Activated T-cell treated with anti-CD3 and anti-CD28 coated beads, Interleukin-2, amount 50 U/mL, for 1 hour (primary cell): ENCODE results near the gene AP5S1.
"Not testable (repeated sequence)": the region's sequence is repeated elsewhere in the genome, so short reads cannot be mapped to it uniquely, and the experiment has no call there.

Source experiments
- DNase-seq: peaks from one replicate; pipeline ENCODE4 v3.0.0-alpha.2; 2020

The AP5S1 gene, protein sequence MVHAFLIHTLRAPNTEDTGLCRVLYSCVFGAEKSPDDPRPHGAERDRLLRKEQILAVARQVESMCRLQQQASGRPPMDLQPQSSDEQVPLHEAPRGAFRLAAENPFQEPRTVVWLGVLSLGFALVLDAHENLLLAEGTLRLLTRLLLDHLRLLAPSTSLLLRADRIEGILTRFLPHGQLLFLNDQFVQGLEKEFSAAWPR

DNA sequence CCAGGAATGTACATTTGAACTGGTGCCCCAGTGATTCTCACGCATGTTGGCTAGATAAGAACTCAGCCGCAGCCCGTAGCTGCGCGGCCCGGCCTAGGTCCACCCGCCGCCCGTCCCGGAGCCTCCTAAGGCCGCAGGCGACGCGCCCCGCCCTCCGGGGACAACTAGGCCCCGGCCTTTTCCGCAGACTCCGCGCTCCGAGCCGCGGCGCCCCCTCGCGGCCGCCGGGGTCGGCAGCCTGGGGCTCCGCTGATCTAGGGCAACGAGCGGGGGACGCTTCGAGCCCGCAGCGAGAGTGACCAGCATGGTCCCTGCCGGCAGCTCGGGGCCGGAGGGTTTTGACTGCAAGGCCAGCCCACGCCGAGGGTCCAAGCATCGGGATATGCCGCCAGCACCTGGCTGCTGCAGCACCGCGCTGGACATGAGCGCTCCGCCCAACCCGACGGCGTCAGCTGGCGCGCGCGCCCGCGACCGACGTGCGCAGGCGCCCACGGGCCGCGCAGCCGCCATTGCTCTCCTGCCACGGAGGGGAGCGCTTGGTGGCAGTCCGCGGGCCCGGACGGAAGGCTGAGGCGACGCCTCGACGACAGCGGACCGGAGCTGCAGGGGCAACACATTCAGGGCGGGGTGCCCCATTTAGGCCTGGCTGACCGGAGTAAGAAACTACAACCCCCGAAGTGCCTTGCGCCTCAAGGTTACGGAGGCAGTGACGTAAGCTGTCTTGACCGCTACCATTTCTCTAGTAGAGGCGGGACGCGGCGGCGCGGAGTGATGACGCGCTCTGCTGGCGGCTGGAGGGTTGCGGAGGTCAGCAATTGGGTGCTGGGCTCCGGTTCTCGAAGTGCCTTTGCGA lies at the start of gene AP5S1:
Gene AP5S1 (plus strand): TSS at position 500 of the 853 bp plus-strand sequence. CDS start 1,571 bp downstream, outside the sequence.
- DNase-seq: peak; percentile 93

GRCh38 chr20:3771552-3772058 lies 48.7 kb upstream of the AP5S1 start:
- no peak for DNase-seq

DNA sequence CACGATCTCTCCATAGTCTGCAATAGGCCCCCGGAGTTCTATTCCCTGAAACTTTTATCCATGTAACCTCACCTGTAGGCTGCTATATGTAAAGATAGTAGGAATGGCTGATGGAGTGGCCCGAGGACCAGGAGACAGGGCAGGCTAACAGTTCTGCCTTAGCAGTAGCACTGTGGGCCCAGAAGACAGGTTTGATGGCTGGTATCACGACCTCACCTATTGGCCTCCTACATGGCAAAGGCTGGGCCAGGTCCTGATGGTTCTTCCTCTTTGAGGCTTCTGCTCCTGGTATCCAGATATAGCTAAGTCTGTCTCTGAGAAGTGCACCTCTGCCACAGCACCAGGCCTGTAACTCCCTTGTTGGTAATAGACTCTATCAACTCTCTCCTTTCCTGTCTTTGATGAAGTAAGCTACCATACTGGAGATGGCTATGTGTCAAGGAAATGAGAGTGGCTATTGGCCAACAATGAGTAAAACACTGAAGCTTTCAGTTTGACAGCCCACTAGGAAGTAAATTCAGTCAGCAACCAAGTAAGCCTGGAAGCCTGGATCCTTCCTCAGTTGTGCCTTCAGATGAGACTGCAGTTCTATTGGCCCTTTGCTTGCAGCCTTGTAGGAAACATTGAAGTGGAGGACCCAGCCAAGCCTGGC lies 44.8 kb upstream of the AP5S1 start:
- DNase-seq: no peak

DNA sequence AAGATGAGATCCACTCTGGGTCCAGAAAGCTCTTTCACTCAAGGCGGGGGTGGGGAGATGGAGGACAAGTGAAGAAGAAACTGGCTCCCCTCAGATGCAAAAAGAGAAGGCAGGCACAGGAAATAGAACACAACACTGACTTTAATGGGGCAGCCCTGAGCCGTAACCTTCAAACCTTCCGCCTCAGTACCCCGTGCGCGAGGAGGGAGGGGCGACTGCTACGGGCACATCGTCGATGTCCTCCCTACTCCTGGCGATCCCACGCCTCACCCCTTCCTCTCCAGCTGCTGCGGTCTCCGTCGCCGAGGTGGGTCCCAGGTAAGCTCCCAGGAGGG lies 43.0 kb upstream of the AP5S1 start:
- DNase-seq: no peak

GRCh38 chr20:3777716-3778629 lies 42.4 kb upstream of the AP5S1 start:
- DNase-seq: peak; percentile 66

DNA sequence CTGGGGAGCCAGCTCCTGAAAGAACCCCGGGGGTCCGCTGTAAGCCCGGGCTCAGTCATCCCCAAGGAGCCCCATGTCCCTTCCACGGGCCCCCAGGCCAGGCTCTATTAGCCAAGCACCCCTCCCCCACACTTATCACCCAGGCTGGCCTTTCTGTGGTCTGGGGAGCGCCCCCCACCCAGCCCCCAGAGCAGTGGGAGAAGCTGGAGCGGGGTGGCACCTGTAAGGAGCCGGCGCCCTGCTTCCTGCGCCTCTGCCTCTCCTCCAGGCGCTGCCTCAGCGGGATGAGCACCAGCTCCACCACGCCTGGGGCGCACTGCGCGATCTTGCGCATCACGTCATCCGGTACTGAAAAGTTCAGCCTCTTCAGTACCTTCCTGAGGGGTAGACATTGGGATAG lies 41.4 kb upstream of the AP5S1 start:
- no peak for DNase-seq

DNA sequence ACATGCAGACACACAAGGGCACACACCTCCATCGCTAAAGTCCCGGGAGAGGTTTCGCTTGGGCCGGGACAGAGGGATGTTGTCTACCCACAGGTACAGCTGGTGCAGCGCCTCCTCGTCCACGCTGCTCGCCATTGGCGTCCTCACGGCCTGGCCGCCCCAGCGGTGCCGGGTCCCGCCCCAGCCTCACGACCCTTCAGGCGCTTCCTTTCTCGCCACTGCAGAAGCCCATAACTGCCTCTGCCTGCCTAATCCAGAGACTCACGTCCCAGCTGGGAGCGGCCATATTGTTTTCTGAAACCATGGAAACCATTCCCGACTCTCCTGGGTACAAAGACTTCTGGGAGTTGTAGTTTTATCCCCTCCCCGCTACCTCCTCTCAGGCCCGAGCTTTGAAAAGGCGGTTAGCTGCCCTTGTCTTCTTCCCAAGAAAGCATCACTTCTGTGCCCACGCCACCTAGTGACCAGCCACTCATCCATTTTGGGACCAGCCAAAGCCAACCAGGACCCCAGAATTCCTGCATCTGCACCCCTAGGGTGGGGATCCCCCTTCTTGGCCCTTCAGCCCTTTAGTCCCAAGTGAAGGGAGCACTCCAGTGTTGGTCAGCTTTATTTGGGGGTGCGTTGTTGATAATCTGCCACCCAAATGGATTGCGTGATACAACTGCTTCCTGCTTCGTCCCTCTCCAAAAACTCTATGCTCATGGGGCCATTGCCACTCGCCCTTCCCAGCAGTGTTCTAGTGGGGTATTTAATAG lies 39.0 kb upstream of the AP5S1 start, which contains the start of gene SPEF1:
Gene SPEF1 (minus strand): TSS at position 296 of the 758 bp plus-strand sequence. CDS start 161 bp downstream, at position 135.
- peak; percentile 47 for DNase-seq

DNA sequence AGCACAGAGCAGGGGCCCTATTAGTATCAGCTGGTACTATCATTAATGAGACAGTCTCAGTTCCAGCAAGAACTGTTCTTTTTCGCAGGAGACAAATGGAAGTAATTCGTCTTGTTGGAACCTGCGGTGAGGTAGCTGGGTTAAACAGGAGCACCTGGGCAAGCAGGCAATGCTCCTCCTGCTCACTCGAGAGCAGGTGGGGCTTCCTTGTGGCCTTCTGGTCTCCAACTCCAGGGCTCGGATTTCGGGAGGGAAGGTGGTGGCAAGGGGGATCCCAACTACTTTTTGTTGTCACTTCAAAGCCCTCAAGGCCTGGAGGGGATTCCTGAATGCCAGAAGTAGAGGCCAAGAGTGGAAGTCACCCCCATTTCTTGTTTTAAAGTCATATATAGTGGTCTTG lies 37.8 kb upstream of the AP5S1 start:
- no peak for DNase-seq

DNA sequence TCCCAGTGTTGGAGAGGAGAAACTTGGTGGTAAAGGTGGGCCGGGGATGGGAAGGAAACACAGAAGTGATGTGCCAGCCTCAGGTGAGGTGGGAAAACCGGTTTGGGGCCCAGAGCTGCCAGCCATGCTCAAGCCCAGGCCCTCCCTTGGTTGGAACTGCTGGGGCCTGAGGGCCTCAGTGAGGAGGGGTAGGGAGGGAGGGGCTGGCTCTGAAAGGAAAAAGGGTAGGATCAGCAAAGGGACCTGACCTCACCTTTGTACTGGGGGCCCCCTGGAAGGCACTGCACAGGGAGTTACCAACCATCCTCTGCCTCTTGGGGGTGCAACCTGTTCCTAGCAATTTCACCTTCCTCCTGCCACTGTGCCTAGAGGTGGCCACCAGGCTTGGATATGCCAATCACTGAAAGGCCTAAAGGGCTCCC lies 37.3 kb upstream of the AP5S1 start:
- DNase-seq: no peak

- DNase-seq: no peak
Observed at GRCh38 chr20:3783511-3784195, 36.7 kb upstream of the AP5S1 start.

GRCh38 chr20:3784216-3784853 lies 36.0 kb upstream of the AP5S1 start:
- no peak for DNase-seq

GRCh38 chr20:3784863-3785239 lies 35.5 kb upstream of the AP5S1 start:
- DNase-seq: no peak

GRCh38 chr20:3785240-3786125 lies 34.9 kb upstream of the AP5S1 start:
- DNase-seq: no peak

DNA sequence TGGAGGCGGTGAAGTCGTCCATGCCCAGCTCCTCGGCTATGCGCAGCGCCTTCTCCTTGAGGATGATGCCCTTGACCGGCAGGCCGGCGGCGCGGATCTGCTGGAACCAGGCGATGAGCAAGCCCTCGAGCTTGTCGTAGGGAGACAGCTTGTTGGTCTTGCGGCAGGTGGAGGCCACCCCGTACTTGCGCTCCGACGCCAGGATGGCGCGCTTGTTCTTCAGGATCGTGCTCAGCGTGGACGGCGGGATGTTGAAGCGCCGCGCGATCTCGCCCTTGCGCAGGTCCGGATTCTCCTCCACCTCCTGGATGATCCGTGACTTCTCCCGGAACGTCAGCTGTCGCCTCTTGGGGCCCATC lies 34.2 kb upstream of the AP5S1 start:
- peak; percentile 60 for DNase-seq

DNA sequence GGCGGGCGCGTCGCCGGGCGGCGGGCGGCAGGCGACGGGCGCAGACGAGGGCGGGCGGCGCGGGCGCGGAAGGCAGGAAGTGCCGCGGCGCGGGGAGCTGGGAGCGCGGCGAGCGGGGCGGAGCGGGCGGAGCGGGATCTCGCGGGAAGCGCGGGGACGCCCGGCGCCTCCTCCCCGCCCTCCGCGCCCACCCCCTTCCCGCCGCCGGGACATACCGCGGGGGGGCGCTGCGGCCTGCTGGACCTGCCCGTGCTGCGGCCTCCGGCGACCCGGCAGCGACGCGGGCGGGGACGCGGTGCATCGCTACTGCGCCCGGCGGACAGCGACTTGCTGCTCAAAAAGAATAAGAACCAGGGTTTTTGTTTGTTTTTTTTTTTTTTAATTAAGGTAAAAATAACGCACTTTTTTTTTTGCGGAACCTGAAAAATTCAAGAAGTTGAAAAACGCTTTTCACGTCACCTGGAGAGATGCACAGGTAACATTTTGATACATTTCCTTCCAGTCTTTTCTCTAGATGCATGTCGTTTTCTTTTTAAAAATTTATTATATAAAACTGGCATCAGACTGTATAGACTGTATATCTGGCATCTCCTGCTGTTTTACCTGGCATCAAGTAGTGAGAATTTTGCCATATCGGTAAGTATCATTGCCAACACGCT lies 33.6 kb upstream of the AP5S1 start, which contains the start of gene CENPB:
Gene CENPB (minus strand): TSS at position 76 of the 659 bp plus-strand sequence. CDS start 257 bp downstream, outside the sequence.
- peak; percentile 94 for DNase-seq

GRCh38 chr20:3787324-3788014 lies 32.9 kb upstream of the AP5S1 start:
- DNase-seq: no peak

GRCh38 chr20:3788685-3789155 lies 31.6 kb upstream of the AP5S1 start:
- DNase-seq: no peak

- not testable (repeated sequence) for DNase-seq
Observed at GRCh38 chr20:3789201-3789600, 31.1 kb upstream of the AP5S1 start.
